ENCODE results near the gene CCDC88A.
"Not testable (repeated sequence)": the region's sequence is repeated elsewhere in the genome, so short reads cannot be mapped to it uniquely, and the experiment has no call there.

CCDC88A gene

DNA sequence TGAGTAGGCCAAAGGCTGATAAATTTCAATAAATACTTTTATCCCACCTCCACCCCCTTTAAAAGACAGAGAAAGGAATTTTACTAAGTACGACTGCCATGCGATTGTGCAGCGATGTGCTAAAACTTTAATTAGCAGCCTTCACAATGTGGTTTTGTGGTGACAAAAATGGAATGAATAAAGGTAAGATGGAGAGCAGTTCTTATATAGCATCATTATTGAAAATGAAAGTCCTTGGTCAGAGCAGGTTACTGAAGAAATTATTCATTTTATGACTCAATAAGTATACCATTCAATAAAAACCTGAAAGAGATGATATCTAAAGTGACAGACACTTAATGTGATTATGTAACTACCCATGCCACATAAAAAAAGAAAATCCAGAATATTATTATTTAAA lies 117.4 kb downstream of the CCDC88A start:
- TF ChIP-seq, protein P1, sequence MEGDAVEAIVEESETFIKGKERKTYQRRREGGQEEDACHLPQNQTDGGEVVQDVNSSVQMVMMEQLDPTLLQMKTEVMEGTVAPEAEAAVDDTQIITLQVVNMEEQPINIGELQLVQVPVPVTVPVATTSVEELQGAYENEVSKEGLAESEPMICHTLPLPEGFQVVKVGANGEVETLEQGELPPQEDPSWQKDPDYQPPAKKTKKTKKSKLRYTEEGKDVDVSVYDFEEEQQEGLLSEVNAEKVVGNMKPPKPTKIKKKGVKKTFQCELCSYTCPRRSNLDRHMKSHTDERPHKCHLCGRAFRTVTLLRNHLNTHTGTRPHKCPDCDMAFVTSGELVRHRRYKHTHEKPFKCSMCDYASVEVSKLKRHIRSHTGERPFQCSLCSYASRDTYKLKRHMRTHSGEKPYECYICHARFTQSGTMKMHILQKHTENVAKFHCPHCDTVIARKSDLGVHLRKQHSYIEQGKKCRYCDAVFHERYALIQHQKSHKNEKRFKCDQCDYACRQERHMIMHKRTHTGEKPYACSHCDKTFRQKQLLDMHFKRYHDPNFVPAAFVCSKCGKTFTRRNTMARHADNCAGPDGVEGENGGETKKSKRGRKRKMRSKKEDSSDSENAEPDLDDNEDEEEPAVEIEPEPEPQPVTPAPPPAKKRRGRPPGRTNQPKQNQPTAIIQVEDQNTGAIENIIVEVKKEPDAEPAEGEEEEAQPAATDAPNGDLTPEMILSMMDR (IDR thresholded peaks at IDR 0.05; ENCODE audit: borderline replicate concordance, insufficient read depth, low read depth, low read length): no peak

DNA sequence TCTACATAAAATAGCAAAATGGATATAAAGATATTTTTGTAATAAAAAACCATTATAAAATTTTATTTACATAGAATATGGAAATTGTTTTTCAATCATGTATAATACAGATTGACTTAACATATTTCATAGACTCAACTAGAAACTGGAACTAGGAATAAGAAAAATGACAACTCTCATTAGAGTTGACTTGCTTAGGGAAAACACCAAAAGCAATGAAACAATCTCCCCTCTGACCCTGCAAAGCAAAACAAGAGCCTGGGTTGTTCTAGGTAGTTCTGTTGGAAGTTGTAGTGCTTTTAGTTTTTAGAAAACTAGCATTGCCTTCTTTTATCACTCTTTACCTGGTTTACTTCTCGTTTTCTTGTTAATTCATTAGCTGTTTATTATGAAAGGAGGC lies 118.4 kb downstream of the CCDC88A start:
- no peak overlapping the region for H3K4me3 ChIP-seq (ENCODE audit: low read depth, low read length)
- TF ChIP-seq, protein P1 (IDR thresholded peaks at IDR 0.05; ENCODE audit: borderline replicate concordance, insufficient read depth, low read depth, low read length): no peak

More for the DNA sequence above, 117.4 kb downstream of the CCDC88A start:
- H3K4me3 ChIP-seq (ENCODE audit: low read depth, low read length): no peak overlapping the region

DNA sequence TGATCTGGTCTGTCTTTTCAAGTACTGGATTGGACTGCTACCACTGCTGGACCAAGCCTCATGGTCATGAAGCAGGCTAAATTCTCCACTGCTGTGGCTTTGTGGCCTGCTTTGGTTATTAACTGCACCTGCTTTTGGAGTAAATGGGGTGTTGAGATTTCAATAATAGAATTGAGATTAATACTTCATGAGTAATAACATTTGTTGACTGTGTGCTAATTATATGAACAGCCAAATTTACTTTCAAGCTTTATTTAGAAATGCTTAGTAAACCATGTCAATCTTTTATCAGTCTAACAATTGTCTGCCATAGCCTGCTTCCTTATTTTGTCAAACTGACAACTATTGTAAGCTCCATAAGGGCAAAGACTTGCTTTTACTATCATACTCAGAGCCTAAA lies 123.3 kb downstream of the CCDC88A start:
- H3K4me3 ChIP-seq (ENCODE audit: low read depth, low read length): no peak overlapping the region
- TF ChIP-seq, protein P1 (IDR thresholded peaks at IDR 0.05; ENCODE audit: borderline replicate concordance, insufficient read depth, low read depth, low read length): no peak

DNA sequence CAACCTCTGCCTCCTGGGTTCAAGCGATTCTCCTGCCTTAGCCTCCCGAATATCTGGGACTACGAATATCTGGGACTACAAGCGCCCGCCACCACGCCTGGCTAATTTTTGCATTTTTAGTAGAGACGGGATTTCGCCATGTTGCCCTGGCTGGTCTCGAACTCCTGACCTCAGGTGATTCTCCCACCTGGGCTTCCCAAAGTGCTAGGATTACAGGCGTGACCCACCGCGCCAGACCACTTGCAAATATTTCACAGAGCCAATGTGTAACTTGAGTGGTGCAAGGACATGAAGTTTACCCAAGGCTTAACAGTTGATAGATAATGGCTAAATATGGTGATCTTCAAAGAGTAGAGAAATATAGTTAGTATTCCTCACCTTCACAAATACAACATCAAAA lies 136.6 kb downstream of the CCDC88A start:
- no peak overlapping the region for H3K4me3 ChIP-seq (ENCODE audit: low read depth, low read length)
- TF ChIP-seq, protein P1 (IDR thresholded peaks at IDR 0.05; ENCODE audit: borderline replicate concordance, insufficient read depth, low read depth, low read length): no peak

DNA sequence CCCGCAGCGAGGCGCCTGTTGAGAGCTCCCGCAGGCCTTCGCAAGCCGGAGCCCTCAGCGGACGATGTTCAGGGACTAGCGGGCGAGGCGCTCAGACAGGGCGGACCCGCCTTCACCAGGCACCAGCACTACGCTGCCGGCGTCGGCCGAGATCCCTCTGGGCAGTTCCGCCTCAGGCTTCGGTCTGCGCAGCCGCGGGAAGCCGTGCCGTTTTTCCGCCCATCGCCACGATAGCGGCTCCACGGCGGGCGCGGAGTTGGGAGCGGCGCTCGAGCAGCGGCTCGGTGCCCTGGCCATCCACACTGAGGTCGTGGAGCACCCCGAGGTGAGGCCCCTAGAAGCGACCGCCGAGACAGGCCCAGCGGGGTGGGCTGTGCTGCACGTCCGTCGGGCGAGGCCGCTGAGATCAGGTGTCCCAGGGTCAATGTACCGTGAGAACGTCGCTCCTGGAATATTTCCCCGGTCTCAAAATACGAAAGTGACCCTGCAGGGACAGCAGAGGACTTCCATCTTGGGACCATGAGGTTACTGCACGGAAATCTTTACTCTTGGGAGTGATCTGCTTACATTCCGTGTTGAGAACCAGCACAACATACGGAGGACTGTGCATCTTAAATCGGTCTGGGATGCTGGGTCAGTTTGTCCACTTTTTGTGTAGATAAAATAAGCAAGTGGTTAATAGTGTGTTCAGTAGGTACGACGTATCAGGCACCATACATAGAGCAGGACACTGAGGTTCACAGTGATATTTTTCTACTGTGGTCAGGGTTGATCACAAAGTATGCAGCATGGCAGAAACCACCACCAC lies 137.3 kb downstream of the CCDC88A start:
- peak overlapping the region; percentile 60 for H3K4me3 ChIP-seq (ENCODE audit: low read depth, low read length)
- TF ChIP-seq, protein P1 (IDR thresholded peaks at IDR 0.05; ENCODE audit: borderline replicate concordance, insufficient read depth, low read depth, low read length): no peak

DNA sequence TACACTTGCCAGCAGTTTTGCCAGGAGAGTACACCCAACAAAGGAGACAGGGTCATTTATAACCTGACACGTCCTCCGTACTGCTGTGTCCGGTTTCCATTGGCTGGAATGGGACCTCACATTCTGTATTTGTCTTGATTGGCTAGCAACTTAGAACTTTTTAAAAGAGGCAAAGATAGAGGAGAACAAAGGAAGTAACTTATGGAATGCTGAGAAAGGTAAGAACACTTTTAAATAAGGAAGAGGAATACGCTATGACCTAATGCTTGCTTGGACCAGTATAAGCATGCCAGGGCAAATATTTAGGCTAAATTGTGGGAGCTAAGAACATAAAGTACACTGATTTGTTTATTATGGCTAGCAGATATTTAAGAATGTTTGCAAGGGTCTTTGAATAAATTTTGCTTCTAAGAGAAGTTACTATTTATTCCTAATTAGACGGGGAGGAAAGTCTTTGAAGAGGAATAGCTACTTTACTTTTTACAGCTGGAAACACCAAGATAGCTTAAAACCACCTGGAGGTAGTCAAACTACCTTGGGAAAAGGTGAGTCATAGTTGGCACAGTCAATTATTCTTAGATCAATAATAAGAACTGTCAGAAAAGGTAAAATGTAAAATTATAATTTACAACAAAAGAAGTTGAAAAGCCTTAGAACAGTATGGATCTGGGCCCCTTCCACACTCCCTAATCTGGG lies 138.7 kb downstream of the CCDC88A start:
- not testable (repeated sequence) for H3K4me3 ChIP-seq (ENCODE audit: low read depth, low read length)

DNA sequence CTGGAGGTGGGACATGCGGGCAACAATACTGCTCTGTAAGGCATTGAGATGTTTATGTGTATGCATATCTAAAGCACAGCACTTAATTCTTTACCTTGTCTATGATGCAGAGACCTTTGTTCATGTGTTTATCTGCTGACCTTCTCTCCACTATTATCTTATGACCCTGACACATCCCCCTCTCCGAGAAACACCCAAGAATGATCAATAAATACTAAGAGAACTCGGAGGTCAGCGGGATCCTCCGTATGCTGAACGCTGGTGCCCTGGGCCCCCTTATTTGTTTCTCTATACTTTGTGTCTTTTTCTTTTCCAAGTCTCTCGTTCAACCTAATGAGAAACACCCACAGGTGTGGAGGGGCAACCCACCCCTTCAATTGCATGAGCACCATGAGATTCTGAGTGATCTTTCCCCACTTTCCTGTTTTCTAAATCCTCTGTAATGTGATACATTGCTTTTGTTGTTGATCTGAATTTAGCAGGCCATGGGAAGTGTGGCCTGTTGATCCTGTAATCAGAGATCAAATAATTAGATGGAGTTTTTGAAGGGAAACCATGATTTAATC lies 139.7 kb downstream of the CCDC88A start:
- not testable (repeated sequence) for H3K4me3 ChIP-seq (ENCODE audit: low read depth, low read length)

DNA sequence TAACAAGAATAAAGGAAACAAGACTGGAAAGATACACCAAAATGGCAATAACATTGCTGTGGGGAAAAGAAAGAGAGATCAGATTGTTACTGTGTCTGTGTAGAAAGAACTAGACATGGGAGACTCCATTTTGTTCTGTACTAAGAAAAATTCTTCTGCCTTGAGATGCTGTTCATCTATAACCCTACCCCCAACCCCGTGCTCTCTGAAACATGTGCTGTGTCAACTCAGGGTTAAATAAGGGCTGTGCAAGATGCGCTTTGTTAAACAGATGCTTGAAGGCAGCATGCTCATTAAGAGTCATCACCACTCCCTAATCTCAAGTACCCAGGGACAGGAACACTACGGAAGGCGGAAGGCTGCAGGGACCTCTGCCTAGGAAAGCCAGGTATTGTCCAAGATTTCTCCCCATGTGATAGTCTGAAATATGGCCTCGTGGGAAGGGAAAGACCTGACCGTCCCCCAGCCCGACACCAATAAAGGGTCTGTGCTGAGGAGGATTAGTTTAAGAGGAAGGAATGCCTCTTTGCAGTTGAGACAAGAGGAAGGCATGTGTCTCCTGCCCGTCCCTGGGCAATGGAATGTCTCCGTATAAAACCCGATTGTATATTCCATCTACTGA lies 140.3 kb downstream of the CCDC88A start:
- not testable (repeated sequence) for H3K4me3 ChIP-seq (ENCODE audit: low read depth, low read length)

All from GM12875 (cell line).